DMS114 treated with DMSO at 0.1 percent for 48 hours (cell line): ENCODE results near the gene GSS.

ENCODE experiments used
- DNase-seq: peaks from one replicate; lab custom pipeline; 2025; ENCODE audit not compliant: unreplicated experiment; lab: John Stamatoyannopoulos, UW

The GSS gene

DNA sequence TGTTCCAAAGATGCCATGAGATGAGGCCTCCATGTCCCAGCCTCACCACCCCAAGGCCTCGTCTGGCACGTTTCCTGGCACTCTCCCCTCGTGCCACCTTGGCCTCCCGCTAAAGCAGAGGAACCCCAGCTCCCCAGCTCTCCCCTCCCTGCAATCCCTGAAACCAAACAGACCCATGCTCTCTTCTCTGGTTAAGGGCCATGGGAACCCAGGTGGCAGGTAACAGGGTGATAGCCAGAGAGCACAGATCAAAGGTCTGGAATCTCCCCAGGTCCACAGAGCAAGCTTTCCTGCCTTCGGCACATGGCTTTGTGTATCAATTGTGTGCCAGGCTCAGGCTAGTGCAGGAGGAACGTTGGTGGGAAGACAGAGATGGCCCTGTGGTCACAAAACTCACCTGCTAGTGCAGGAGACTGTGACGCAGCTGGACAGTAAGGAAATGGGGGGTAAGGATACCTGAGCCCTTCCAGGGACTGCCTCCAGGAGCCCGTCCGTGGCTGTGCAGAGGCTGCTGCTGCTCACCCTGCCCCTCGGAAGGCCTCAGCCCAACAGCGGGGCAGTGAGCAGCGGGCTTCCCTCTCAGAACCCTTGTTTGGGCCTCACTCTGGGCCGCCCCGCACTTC, 39.0 kb upstream of the GSS start:
- no peak for DNase-seq

DNA sequence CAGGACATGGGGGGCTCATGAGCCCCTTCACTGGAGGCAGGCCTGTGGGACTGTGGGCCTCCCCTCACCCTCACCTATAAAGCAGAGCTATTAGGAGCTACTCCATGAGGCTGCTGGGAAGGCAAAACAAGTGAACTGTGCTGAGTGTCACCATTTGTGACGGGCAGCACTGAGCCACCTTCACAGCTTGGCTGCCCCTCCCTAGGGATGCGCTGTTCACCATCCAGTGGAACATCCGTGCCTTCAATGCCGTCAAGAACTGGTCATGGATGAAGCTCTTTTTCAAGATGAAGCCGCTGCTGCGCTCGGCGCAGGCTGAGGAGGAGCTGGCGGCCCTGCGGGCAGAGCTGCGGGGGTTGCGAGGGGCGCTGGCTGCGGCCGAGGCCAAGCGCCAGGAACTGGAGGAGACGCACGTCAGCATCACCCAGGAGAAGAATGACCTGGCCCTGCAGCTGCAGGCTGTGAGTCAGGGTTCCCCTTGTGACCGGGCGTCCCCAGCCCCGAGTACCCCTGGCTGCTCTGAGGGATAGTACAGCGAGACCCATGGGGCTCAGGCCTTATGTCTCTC, 38.4 kb upstream of the GSS start:
- no peak for DNase-seq

DNA sequence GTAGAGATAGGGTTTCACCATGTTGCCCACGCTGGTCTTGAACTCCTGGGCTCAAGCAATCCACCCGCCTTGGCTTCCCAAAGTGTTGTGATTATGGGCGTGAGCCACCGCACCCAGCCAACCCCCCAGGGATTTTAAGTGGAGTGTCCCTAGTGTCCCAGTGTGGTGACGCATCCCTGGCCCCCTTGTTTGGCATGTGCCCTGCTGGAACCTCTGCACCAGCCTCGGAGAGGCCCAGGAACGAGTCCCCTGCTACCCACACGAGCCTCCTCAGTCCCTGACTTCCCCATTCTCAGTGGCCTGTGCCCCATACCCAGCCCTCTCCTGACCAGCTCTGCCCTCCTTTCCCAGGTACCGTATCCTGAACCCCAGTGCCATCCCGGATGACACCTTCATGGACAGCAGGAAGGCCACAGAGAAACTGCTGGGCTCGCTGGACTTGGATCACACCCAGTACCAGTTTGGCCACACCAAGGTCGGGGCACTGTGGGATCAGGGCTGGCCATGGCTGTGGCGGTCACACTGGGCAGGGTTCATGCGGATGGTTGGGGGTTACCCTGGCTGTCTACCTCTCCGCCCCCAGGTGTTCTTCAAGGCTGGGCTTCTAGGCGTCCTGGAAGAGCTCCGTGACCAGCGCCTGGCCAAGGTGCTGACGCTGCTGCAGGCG, 37.3 kb upstream of the GSS start:
- no peak for DNase-seq

- DNase-seq: no peak
Measured at GRCh38 chr20:34990661-34991214, 35.1 kb upstream of the GSS start.

DNA sequence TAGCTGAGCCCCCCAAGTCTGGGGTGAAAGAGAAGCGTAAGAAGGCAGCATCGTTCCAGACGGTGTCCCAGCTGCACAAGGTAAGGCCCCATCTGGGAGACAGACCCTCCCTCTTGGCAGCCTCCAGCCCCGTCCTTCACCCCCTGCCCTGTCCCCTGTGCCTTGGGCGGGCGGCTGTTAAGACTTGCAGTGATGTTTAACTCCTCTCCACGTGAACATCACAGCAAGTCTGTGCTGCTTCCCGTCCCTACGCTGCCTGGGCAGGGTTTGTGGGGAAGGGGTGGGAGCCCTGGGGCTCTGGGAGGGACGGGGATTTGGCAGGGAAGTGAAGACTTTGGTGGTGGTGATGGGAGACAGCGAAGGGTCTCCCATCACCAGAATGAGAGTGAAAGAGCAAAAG, 34.6 kb upstream of the GSS start:
- no peak for DNase-seq

DNA sequence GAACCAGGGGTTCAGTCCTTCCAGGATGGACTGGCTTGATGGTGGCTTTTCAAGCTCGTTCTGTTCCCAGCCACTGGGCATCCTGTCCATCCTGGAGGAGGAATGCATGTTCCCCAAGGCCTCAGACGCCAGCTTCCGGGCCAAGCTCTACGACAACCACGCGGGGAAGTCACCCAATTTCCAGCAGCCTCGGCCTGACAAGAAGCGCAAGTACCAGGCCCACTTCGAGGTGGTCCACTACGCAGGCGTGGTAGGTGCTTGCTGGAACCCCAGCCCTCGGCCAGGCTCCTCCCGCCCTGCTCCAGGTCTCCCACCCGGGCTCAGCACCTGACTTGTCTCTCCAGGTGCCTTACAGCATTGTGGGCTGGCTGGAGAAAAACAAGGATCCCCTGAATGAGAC, 34.1 kb upstream of the GSS start:
- no peak for DNase-seq

DNA sequence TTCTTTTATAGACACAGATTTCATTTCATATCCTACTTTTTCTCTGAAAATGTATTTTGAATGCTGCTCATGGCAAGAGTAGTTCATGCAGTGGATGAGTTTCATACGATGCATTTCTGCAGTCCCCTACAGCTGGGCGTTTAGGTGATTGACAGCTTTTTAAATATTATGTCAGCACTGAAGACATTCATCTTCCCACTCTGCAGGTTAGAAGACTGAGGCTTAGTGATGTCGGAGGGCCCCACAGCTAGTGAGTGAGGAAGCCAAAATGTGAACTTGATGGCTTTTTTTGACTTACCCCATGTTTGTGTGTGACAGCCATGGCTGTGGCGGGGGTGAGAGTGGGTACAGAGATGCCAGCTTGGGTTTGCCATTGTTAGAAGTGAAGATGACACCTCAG, 33.5 kb upstream of the GSS start:
- no peak for DNase-seq

DNA sequence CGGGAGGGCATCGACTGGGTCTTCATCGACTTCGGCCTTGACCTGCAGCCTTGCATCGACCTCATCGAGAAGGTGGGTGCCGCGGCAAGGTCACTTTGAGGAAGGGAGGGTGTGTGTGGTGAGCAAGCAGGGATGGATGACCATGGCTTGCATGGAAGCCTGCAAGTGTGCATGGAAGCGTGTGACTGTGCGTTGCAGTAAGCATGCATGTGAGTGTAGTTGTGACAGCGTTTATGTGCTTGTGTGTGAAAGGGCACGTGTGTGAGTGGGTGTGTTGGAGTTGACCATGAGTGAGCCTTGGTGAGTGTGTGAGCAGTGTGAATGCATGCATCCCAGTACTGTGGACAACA, 32.6 kb upstream of the GSS start:
- no peak for DNase-seq

DNA sequence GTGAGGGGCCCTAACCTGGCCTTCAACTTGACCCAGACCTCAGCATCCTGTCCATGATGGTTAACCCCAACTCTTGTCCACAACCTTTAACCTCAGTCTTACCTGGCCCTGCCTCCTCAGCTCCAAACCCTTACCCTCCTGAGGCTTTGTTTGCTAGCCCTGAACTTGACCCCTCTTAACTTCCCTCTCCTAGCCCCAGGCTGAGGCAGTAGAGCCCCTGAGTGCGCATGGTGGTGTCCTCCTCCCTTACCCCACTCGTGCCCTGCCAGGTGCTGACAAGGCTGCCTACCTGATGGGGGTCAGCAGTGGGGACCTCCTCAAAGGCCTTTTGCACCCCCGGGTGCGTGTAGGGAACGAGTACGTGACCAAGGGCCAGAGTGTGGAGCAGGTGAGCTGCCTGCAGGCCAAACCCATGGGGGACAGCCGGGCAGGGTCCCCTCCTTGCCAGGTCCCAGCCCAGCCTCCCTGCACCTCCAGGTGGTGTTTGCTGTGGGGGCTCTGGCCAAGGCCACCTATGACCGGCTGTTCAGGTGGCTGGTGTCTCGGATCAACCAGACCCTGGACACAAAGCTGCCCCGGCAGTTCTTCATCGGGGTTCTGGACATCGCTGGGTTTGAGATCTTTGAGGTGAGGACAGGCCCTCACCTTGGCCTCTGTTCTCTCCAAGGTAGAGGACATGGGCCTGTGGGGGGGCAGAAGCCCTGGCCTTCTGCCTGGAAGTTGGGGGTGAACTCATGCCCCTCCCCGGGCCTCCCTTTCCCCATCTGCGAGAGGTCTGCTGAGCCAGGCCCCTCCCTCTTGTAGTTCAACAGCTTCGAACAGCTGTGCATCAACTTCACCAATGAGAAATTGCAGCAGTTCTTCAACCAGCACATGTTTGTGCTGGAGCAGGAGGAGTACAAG, 31.9 kb upstream of the GSS start:
- DNase-seq: no peak

- no peak for DNase-seq
Measured at GRCh38 chr20:34986311-34987287, 31.0 kb upstream of the GSS start.

DNA sequence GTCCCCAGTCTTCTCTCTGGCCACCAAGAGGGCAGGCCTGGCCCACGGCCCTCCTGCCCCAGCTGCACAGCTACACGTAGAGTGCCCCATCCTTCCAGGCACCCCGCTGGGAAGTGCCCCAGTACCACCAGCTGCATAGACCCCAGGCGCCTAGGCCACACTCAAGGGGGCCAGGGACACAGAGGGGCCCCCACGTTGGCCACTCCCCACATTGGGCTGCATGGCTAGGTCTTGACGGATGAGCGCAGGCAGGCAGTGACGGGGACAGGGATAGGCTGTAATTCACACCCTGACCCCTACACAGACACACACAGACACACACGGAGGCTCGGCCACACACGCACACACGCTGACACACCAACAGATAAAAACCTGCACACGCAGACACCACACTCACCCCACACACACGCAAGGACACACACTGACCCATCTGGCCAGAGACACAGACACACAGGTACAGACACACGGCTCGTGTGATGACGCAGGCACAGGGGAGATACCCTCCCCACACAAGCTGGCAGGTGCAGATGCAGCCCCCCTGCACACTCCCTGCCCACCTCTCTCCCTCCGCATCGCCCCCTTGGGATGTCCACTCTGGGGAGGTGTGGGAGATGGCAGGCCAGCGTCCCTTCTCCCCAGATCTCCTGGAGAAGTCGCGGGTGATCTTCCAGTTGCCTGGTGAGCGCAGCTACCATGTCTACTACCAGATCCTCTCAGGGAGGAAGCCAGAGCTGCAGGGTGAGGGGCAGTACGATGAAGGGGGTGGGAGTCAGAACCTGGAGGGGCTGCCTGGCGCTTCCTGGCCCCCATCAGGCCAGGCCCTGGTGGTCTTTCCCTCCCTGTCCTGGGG, 30.1 kb upstream of the GSS start:
- DNase-seq: no peak

GRCh38 chr20:34984756-34985261, 29.2 kb upstream of the GSS start:
- DNase-seq: no peak

GRCh38 chr20:34983995-34984735, 28.6 kb upstream of the GSS start:
- DNase-seq: no peak

- no peak for DNase-seq
Measured at GRCh38 chr20:34983089-34983820, 27.6 kb upstream of the GSS start.

- no peak for DNase-seq
Measured at GRCh38 chr20:34982270-34983088, 26.9 kb upstream of the GSS start.

GRCh38 chr20:34980543-34981233, 25.1 kb upstream of the GSS start:
- DNase-seq: no peak
